ENCODE data around the gene QDPR. TPM values are rescaled to one million over a fixed set of nuclear protein-coding genes. Genes with fewer than 3 reads are reported as not detected.
"Not testable (repeated sequence)": the region's sequence is repeated elsewhere in the genome, so short reads cannot be mapped to it uniquely, and the experiment has no call there.

Gene QDPR
- total and polyA plus RNA-seq, 9 donors, result 7.3 to 49.9 (median 26.1) TPM

GRCh38 chr4:17448689-17449088, 63.2 kb downstream of the QDPR start:
- Histone ChIP-seq H3K9me3 (no peaks in the 10 kb centered on the region), H3K36me3 (no peaks in the 10 kb centered on the region), H3K27ac (no peak overlapping the region), H3K4me3 (no peak overlapping the region), H3K27me3 (no peaks in the 10 kb centered on the region), H3K4me1 (ENCODE audit: insufficient read depth) (no peaks in the 10 kb centered on the region)
- intact Hi-C loops (cut with DNase I), result no loop called here
- WGBS, 3 donors, result 55 to 68% (median 61%) methylated on average over 3 of the region's 3 CpGs
- TF ChIP-seq POLR2A (IDR thresholded peaks at IDR 0.05) (no peak), CTCF (IDR thresholded peaks at IDR 0.05) (no peak), EP300 (IDR thresholded peaks at IDR 0.05) (no peak)
- no peak for DNase-seq

DNA sequence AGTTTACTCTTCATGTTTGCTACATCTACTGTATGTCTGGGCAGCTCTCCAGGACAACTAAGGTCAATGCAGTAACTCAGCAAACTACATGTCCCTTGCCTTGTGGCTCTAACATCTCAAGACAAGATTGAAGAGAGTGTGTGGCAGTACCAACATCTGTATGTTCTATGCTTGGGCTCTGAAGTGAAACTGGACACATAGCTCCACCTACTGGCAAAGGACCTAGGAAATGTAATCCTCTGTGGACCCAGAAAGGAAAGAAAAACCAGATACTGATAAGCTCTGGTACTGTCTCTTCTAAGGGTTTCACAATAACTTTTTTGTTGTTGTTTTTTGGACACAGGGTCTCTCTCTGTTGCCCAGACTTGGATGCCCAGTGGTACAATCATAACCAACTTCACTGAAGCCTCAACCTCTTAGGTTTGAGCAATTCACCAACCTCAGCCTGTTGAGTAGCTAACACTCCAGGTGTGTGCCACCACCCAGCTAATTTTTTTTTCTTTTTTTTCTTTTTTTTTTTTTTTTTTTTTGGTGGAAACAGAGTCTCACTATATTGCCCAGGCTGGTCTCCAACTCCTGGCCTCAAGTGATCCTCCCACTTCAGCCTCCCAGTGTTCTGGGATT, 64.1 kb downstream of the QDPR start:
- Histone ChIP-seq H3K27me3 (no peaks in the 10 kb centered on the region), H3K4me3 (no peak overlapping the region), H3K27ac (no peak overlapping the region), H3K9me3 (no peaks in the 10 kb centered on the region), H3K36me3 (no peaks in the 10 kb centered on the region), H3K4me1 (ENCODE audit: insufficient read depth) (no peaks in the 10 kb centered on the region)
- intact Hi-C loops (cut with DNase I), result no loop called here
- peak in 1 of 5 donors; percentile 27 for DNase-seq
- TF ChIP-seq CTCF (IDR thresholded peaks at IDR 0.05) (no peak), POLR2A (IDR thresholded peaks at IDR 0.05) (no peak), EP300 (IDR thresholded peaks at IDR 0.05) (no peak)

- DNase-seq, result no peak
- Histone ChIP-seq H3K27me3 (no peaks in the 10 kb centered on the region), H3K4me1 (ENCODE audit: insufficient read depth) (no peaks in the 10 kb centered on the region), H3K4me3 (no peak overlapping the region), H3K36me3 (no peaks in the 10 kb centered on the region), H3K27ac (no peak overlapping the region), H3K9me3 (no peaks in the 10 kb centered on the region)
- TF ChIP-seq EP300 (IDR thresholded peaks at IDR 0.05) (no peak), POLR2A (IDR thresholded peaks at IDR 0.05) (no peak), CTCF (IDR thresholded peaks at IDR 0.05) (no peak)
- WGBS, 3 donors, result 55 to 64% (median 57%) methylated on average over 5 of the region's 5 CpGs
- intact Hi-C loops (cut with DNase I), result no loop called here
Measured at GRCh38 chr4:17447056-17447455, 64.8 kb downstream of the QDPR start.

- 61 to 82% (median 80%) methylated on average over 1 of the region's 1 CpG for WGBS, 3 donors
- H3K27ac ChIP-seq; H3K27me3 ChIP-seq; DNase-seq; H3K4me1 ChIP-seq (ENCODE audit: insufficient read depth); H3K9me3 ChIP-seq; H3K4me3 ChIP-seq; intact Hi-C loops (cut with DNase I); H3K36me3 ChIP-seq: not testable (repeated sequence)
Measured at GRCh38 chr4:17442477-17442876, 69.4 kb downstream of the QDPR start.

DNA sequence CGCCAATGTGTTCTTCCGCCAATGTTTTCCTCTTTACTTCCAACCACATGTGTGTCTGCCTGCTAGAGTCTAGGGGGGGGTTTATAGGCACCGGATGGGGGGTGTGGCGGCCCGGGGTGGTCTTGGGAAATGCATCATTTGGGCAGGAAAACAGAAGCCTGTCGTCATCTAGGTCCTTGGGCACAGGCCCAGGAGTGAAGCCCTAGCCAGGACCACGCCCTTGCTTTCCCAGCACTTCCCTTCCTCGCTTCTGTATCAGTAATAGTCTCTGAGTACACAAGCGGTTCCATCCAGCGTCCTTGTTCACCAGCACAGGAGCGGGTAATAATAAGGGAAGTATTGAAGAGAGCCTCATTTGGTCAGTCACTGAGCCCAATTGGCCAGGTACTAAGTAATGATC, 74.5 kb downstream of the QDPR start:
- 88 to 91% (median 88%) methylated on average over 11 of the region's 11 CpGs for WGBS, 3 donors
- intact Hi-C loops (cut with DNase I), result no loop called here
- TF ChIP-seq EP300 (IDR thresholded peaks at IDR 0.05) (no peak), POLR2A (IDR thresholded peaks at IDR 0.05) (no peak), CTCF (IDR thresholded peaks at IDR 0.05) (no peak)
- Histone ChIP-seq H3K9me3 (no peaks in the 10 kb centered on the region), H3K4me1 (ENCODE audit: insufficient read depth) (no peaks in the 10 kb centered on the region), H3K4me3 (no peak overlapping the region), H3K27ac (no peak overlapping the region), H3K27me3 (no peaks in the 10 kb centered on the region), H3K36me3 (no peaks in the 10 kb centered on the region)
- DNase-seq, result no peak

Measured in ovary (tissue), 9 donors.